BE2C (cell line): ENCODE data around the gene TMEM170A. TPM values are rescaled to one million over a fixed set of nuclear protein-coding genes. Genes with fewer than 3 reads are reported as not detected.
A peak's percentile ranks its signal among the peaks of the same experiment; 100 is the strongest.
"Not testable (repeated sequence)": the region's sequence is repeated elsewhere in the genome, so short reads cannot be mapped to it uniquely, and the experiment has no call there.

Source experiments
- DNase-seq: peaks from one replicate; pipeline ENCODE4 v3.0.0-alpha.2; 2020
- H3K27me3 ChIP-seq: fragments of 250-450 bp; sonication (Bioruptor Pico); 2 replicates; pipeline ENCODE4 v1.5.1; 2020; ENCODE audit warnings: mild to moderate bottlenecking
- H3K36me3 ChIP-seq: fragments of 250-450 bp; sonication (Bioruptor Pico); 2 replicates; pipeline ENCODE4 v1.5.1; 2020; ENCODE audit warnings: mild to moderate bottlenecking
- H3K4me1 ChIP-seq: fragments of 250-450 bp; sonication (Bioruptor Pico); 2 replicates; pipeline ENCODE4 v1.5.1; 2020
- H3K4me3 ChIP-seq: 2 replicates; pipeline ENCODE4 v1.5.1; 2011; ENCODE audit warnings: low read depth, low read length
- H3K9me3 ChIP-seq: fragments of 250-450 bp; sonication (Bioruptor Pico); 2 replicates; pipeline ENCODE4 v1.5.1; 2020
- polyA plus RNA-seq: library from polyadenylated mRNA; unstranded; fragments of >200 nt; gene quantifications from one replicate; pipeline ENCODE4 v1.2.1, GENCODE V29; 2012; ENCODE audit warnings: low read depth, missing spikeins; ENCODE audit not compliant: insufficient read length, insufficient read depth
- TF ChIP-seq, protein P1 (sequence below): IDR thresholded peaks from 2 replicates; pipeline ENCODE4 v1.5.1; 2012; ENCODE audit warnings: mild to moderate bottlenecking, low read depth, low read length

Gene TMEM170A
- polyA plus RNA-seq, result 8.1 TPM

GRCh38 chr16:75464122-75464918, at the start of gene TMEM170A:
Gene TMEM170A (minus strand): TSS chr16:75464689. CDS start chr16:75464600, 89 bp downstream.
- peak; percentile 100 for DNase-seq
- Histone ChIP-seq H3K4me1 (no peaks in the 10 kb centered on the region; the same call in 1 of the 2 replicates), H3K4me3 (peak within 1 kb of the TSS; percentile 62), H3K9me3 (no peaks in the 10 kb centered on the region), H3K36me3 (no peaks in the 10 kb centered on the region; the same call in 1 of the 2 replicates), H3K27me3 (no peaks in the 10 kb centered on the region)
- TF ChIP-seq, protein P1, sequence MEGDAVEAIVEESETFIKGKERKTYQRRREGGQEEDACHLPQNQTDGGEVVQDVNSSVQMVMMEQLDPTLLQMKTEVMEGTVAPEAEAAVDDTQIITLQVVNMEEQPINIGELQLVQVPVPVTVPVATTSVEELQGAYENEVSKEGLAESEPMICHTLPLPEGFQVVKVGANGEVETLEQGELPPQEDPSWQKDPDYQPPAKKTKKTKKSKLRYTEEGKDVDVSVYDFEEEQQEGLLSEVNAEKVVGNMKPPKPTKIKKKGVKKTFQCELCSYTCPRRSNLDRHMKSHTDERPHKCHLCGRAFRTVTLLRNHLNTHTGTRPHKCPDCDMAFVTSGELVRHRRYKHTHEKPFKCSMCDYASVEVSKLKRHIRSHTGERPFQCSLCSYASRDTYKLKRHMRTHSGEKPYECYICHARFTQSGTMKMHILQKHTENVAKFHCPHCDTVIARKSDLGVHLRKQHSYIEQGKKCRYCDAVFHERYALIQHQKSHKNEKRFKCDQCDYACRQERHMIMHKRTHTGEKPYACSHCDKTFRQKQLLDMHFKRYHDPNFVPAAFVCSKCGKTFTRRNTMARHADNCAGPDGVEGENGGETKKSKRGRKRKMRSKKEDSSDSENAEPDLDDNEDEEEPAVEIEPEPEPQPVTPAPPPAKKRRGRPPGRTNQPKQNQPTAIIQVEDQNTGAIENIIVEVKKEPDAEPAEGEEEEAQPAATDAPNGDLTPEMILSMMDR, result peak; percentile 100

- Histone ChIP-seq H3K4me1 (no peaks in the 10 kb centered on the region), H3K27me3 (no peaks in the 10 kb centered on the region), H3K4me3 (no peak overlapping the region), H3K9me3 (no peaks in the 10 kb centered on the region), H3K36me3 (no peaks in the 10 kb centered on the region)
- no peak for DNase-seq
- TF ChIP-seq, protein P1, result no peak
These were observed 42.1 kb upstream of the TMEM170A start for GRCh38 chr16:75506574-75506973.

GRCh38 chr16:75506107-75506506, 41.6 kb upstream of the TMEM170A start:
- Histone ChIP-seq H3K27me3 (no peaks in the 10 kb centered on the region), H3K4me1 (no peaks in the 10 kb centered on the region), H3K9me3 (no peaks in the 10 kb centered on the region), H3K4me3 (no peak overlapping the region), H3K36me3 (no peaks in the 10 kb centered on the region)
- TF ChIP-seq, protein P1, result no peak
- no peak for DNase-seq

DNA sequence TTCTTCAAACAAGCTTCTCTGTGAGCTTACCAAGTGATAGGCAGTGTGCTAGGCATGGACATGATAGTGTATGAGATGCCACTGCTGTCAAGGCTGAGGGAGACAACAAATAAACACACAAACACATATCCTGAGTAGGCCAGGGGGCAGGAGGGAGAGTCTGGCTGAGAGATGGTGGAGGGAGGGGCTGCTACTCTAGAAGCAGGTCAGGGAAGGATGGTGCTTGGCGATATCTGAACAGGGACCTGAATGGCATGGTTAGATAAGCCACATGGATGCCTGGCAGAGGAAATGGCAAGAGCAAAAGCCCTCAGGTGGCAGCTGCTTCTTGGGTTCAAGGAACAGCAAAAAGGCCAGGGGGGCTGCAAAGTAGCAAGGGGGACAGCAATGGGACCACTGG, 39.3 kb upstream of the TMEM170A start:
- peaks cover 3% of the 10 kb centered on the region for H3K4me1 ChIP-seq
- TF ChIP-seq, protein P1, result no peak
- no peak for DNase-seq
- no peaks in the 10 kb centered on the region for H3K36me3 ChIP-seq
- no peak overlapping the region for H3K4me3 ChIP-seq
- no peaks in the 10 kb centered on the region for H3K9me3 ChIP-seq
- H3K27me3 ChIP-seq, result no peaks in the 10 kb centered on the region

DNA sequence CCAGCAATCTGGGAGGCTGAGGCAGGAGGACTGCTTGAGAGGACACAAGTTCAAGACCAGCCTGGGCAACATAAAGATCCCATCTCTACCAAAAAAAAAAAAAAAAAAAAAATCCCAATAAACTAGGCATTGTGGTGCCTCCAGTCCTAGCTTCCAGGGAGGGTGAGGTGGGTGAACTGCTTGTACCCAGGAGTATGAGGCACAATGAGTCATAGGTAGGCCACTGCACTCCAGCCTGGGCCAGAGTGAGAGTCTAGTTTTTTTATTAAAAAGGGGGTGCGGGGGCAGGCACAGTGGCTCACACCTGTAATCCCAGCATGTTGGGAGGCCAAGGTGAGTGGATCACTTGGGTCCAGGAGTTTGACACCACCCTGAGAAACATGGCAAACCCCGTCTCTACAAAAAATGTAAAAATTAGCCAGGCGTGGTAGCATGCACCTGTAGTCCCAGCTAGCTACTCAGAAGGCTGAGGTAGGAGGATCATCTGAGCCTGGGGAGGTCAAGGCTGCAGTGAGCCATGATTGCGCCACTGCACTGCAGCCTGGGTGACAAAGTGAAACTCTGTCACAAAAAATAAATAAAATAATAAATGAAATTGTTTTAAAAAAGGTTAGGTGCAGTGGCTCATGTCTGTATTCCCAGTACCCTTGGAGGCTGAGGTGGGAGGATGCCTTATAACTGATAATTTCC, 38.6 kb upstream of the TMEM170A start:
- H3K36me3 ChIP-seq, result no peaks in the 10 kb centered on the region
- H3K9me3 ChIP-seq, result no peaks in the 10 kb centered on the region
- DNase-seq, result no peak
- no peaks in the 10 kb centered on the region for H3K27me3 ChIP-seq
- peaks cover 7% of the 10 kb centered on the region for H3K4me1 ChIP-seq
- TF ChIP-seq, protein P1, result no peak
- H3K4me3 ChIP-seq, result no peak overlapping the region

DNA sequence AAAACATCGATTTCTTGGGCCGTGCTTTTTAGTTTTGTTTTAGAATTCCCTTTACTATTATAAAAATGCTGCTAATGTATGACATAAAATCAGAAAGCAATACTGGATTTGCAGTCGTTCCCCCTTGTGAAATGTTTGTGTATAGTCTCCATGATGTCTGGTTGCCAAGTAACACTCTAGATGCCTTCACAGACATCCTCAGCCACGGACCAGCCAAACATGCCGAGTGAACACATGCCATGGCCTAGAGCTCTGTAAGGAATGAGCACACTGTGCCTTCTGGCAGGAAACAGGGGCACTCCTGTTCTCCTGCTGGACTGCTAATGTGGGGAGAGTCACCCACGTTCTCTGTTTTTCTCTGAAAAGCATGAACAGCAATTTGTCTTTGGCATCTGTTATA, 37.3 kb upstream of the TMEM170A start:
- H3K36me3 ChIP-seq, H3K4me3 ChIP-seq, H3K9me3 ChIP-seq, H3K27me3 ChIP-seq, DNase-seq, H3K4me1 ChIP-seq: not testable (repeated sequence)
